ENCODE data around the gene MAGI2.

MAGI2 gene

DNA sequence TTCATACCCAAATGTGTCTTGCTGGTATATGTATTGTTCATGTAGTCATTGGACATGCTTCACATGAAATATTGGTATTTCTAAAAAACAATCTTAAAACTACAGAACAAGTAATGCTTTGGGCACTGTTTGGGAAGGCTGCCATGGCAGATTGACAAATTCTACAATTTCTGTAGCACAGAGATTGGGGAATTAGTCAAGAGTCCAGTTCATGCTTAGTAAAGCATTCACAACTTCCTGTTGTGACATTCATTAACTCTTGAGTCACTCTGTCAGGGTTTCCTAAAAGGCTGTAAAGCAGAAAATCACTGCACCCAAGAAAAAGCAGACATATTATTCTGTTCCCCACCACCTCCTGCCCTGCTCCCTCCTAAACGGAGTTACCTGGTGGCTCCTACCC, 1256.0 kb downstream of the MAGI2 start:
- DNase-seq, result no peak

- no peak for DNase-seq
Observed at GRCh38 chr7:78195281-78195680, 1258.2 kb downstream of the MAGI2 start.

DNA sequence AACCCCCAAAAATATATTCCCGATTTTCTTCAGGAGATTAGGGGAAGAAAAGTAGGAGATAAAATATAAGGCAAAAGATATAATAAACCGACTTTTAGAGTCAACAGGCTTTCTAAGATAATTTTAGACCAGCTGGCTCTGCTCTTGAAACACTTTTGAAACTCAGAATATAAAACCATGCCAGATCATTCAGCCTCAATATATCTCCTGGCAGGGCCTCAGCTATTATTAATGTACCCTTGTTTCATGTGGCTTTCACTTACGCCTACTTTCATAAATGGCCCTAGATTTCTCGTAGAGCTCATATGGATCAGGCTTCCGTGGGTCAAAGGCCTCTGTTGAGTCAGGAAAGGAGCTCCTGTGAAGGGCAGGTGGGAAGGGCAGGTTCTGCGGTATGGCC, 1258.9 kb downstream of the MAGI2 start:
- no peak for DNase-seq

GRCh38 chr7:78191475-78192079, 1261.9 kb downstream of the MAGI2 start:
- DNase-seq, result no peak

DNA sequence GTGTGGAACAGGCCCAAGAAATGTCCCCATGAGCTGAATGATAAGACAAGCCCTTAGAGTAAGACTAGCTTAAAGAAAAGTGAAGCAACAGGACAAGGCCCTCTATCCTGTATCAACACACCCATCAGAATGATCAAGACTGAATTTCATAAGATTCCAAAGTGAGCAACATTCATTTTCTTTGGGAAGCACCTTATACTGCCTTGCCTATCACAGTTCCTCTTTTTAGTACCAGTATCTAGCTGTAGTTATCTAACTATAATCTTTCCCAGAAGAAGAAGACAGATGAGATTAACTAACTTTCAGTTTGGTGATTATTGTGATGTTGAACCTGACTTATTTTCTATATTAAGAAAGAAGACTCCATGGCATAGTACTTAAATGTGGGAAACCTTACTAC, 1263.7 kb downstream of the MAGI2 start:
- no peak for DNase-seq

DNA sequence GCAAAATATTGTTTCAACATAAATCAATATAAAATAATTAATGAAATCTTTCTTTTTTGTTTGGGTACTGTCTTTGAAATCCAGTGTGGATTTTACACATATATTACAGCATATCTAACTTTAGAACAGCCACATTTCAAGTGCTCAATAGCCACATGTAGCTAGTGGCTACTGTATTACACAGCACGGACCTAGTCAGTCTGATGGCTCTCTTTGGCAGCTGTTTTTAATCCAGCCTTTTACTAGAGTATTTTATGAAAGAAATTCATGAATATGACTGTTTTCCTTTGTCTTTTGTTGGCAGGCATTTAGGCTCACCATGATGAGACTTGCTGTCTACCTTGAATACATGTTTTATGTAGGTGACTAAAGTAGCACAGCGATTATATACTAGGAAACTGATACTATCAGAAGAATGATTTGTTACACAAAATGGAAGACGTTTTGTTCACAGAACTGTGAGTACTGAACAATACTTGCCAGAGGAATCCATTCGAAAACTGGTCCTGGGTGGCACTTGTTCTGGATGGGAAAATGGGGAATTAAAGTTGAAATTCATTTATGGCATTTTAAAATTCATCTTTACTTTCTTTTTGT, 1268.2 kb downstream of the MAGI2 start:
- DNase-seq, result no peak

GRCh38 chr7:78184299-78184698, 1269.2 kb downstream of the MAGI2 start:
- DNase-seq, result no peak

DNA sequence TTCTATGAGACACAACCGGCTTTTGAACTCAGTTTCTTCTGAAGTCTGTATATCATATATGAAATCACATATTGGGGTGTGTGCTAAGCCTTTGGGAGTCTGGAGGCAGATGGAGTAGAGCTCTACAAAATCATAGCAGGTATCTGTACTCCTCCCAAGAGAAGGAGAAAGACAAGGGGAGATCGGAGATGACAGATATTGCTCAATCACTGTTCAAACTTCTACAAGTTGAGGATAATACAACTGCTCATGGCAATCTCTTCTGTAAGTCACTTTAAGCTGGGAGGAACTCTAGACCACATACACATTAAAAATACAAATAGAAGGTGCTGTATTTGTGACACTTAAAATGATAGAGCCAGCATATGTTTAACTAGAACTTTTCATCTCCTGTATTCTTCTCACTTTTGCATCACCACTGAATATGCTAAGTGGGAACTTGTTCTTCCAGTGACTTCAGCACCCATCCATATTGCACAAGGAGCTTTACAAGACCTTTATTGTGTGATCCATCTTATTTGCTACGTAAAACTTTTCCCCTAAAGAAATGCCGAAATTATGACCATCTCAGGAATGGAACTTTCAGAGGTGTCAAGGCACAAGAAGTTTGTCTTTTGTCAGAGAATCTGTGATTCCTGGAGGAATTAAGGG, 1273.5 kb downstream of the MAGI2 start:
- DNase-seq, result no peak

DNA sequence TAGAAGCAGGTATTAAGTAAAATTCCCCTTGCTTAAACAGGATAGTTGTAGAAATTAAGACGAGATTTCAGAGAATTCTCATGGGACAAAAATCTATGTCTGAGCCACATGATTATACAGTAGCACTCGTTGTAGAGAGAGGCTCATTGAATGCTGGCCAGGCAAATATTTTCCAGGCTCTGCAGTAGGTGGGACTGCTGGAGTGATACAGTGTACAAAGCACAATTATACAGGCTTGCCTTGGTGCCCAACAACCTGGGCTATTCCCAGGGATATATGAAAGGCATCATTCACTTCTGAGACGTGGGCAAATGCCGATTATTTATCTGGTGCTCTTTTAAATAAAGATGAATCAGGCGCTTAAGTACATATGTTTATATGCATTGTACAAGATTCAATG, 1274.3 kb downstream of the MAGI2 start:
- no peak for DNase-seq

- no peak for DNase-seq
Observed at GRCh38 chr7:78178319-78178718, 1275.1 kb downstream of the MAGI2 start.

DNA sequence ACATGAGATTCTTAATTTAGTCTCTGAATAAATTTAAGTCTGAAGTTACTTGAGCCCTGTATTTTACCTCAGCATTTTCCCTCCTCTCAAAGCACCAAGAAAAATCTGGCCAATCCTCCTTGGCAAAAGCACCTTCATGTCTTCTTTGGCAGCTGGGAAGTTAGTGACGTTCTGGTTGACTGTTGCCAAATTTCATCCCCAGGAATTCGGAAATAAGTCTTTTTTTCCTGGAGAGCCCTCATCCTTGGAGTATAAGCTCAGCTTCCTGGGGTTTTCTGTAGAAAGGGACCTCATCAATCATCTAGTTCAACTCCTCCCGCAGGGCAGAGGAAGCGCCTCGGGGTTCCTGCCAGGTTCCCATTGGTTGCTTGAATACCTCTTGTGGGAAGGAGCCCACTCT, 1277.3 kb downstream of the MAGI2 start:
- DNase-seq, result no peak

- no peak for DNase-seq
Observed at GRCh38 chr7:78175330-78176100, 1278.0 kb downstream of the MAGI2 start.

DNA sequence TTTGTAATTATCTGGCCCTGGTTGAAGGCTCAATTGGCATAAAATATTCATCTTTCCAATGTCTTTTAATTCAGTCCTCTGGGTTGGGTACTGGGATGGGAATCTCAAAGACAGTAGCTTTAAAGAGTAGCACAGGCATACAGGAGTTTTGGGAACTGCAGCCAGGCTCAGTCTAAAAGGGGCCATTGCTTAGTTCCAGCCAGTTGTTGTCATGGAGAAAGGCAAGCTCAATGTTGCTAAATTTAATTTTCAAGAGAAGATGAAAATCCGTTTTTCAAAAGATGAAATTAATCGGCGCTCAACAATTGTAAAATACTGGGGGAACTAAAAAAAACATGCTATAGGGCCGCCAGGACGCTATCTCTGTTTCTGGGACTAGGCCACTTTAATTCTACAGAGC, 1279.8 kb downstream of the MAGI2 start:
- DNase-seq, result no peak

- no peak for DNase-seq
Observed at GRCh38 chr7:78172933-78173591, 1280.4 kb downstream of the MAGI2 start.

- DNase-seq, result no peak
Observed at GRCh38 chr7:78172267-78172757, 1281.2 kb downstream of the MAGI2 start.

- no peak for DNase-seq
Observed at GRCh38 chr7:78171398-78171797, 1282.1 kb downstream of the MAGI2 start.

- DNase-seq, result no peak
Observed at GRCh38 chr7:78170815-78171214, 1282.7 kb downstream of the MAGI2 start.

DNA sequence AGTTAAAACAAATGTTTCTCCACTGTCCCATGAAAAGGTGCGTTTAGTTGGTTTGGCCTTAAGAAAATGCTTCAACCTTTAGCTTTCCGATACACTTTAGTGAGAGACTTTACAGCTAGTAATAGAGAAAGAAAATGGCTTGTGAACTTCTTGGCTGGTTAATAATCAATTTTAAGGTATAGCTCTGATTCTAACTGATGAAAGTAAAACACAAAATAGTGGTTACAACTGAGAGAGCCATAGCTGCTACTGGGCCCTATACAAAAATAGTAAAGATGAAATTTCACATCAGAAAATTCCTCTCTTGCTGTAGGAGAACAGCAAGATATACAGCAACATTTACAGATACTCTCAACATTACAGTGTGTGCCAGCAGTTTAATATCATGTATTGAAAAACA, 1283.5 kb downstream of the MAGI2 start:
- DNase-seq, result no peak

DNA sequence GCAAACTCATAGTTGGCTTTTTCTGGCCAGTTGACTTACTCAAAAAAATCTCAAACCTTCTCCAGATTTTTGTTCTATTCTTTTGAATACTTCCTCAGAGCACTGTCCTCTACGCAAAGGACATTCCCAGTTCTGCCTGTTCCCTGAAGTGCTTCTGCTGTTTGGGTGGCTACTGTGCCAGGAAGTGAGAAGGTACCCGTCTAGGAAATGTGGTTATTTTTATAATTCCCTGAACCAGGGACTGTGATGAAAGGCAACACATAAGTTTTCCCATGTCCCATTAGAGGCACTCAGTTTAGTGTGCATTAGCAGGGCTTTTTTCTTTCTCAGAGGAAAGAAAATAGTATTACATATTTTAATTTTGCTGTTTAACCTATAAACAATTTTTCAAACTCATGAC, 1284.6 kb downstream of the MAGI2 start:
- no peak for DNase-seq

GRCh38 chr7:78167860-78168259, 1285.6 kb downstream of the MAGI2 start:
- no peak for DNase-seq

GRCh38 chr7:78165854-78166253, 1287.6 kb downstream of the MAGI2 start:
- no peak for DNase-seq

- DNase-seq, result no peak
Observed at GRCh38 chr7:78165454-78165853, 1288.0 kb downstream of the MAGI2 start.

- no peak for DNase-seq
Observed at GRCh38 chr7:78164459-78164858, 1289.0 kb downstream of the MAGI2 start.

Measured in stimulated activated CD4-positive, alpha-beta T cell treated with anti-CD3 and anti-CD28 coated beads, Interleukin-15, amount 100 ng/mL, for 24 hours (primary cell).